ENCODE measurements around the gene WDR90.

The WDR90 gene

GRCh38 chr16:658679-659571 lies 9.8 kb downstream of the WDR90 start:
- Mint-ChIP-seq H3K4me1 (ENCODE audit: low read depth) (peaks cover 5% of the 10 kb centered on the region), H3K27ac (no peak overlapping the region)
- DNase-seq, result no peak

DNA sequence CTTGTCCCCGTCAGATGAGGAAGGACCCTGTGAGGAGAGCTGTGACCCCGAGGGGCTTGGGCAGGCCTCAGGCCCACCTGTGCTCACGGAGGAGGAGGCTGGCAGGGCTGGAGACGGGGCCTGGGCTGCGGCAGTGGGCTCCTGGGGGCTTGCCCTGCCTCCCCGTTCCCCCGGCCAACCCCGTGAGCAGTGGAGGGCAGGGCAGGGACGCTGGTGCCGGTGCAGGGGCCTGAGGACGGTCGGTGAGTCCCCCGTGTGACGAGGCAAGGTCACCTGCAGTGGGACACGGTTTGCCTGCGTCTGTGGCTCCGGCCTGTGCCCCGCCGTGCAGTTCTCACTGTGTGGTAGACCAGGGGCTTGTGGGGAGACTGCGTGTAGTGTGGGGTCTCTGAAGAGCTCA lies 10.5 kb downstream of the WDR90 start:
- DNase-seq, result no peak
- no peak overlapping the region for H3K27ac Mint-ChIP-seq
- H3K4me3 Mint-ChIP-seq, result no peak overlapping the region
- no peaks in the 10 kb centered on the region for H3K27me3 Mint-ChIP-seq
- no peaks in the 10 kb centered on the region for H3K9me3 Mint-ChIP-seq
- H3K4me1 Mint-ChIP-seq (ENCODE audit: low read depth), result peaks cover 5% of the 10 kb centered on the region
- peaks cover 38% of the 10 kb centered on the region for H3K36me3 Mint-ChIP-seq (ENCODE audit: low read depth)

More at GRCh38 chr16:658679-659571, 9.8 kb downstream of the WDR90 start:
- Mint-ChIP-seq H3K36me3 (ENCODE audit: low read depth) (peaks cover 38% of the 10 kb centered on the region), H3K27me3 (no peaks in the 10 kb centered on the region), H3K9me3 (no peaks in the 10 kb centered on the region), H3K4me3 (no peak overlapping the region)

DNA sequence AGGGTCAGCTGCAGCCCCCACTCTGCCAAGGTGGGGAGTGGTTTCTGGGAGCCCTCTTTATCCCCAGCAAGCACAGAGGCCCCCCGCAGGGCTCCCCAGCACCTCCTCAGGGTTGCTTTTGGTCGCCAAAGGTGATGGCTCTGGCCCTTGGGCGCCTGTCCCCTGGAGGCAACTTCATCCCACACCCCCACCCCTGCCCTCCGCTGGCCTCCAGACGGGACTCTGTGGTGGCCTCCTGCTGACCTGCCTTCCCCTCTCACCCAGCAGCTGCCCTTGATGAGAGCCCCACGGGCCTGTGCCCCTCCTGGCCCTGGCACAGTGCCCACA lies 10.9 kb downstream of the WDR90 start:
- DNase-seq, result no peak
- peaks cover 38% of the 10 kb centered on the region for H3K36me3 Mint-ChIP-seq (ENCODE audit: low read depth)
- peaks cover 5% of the 10 kb centered on the region for H3K4me1 Mint-ChIP-seq (ENCODE audit: low read depth)
- no peaks in the 10 kb centered on the region for H3K27me3 Mint-ChIP-seq
- no peak overlapping the region for H3K27ac Mint-ChIP-seq
- no peaks in the 10 kb centered on the region for H3K9me3 Mint-ChIP-seq
- no peak overlapping the region for H3K4me3 Mint-ChIP-seq

DNA sequence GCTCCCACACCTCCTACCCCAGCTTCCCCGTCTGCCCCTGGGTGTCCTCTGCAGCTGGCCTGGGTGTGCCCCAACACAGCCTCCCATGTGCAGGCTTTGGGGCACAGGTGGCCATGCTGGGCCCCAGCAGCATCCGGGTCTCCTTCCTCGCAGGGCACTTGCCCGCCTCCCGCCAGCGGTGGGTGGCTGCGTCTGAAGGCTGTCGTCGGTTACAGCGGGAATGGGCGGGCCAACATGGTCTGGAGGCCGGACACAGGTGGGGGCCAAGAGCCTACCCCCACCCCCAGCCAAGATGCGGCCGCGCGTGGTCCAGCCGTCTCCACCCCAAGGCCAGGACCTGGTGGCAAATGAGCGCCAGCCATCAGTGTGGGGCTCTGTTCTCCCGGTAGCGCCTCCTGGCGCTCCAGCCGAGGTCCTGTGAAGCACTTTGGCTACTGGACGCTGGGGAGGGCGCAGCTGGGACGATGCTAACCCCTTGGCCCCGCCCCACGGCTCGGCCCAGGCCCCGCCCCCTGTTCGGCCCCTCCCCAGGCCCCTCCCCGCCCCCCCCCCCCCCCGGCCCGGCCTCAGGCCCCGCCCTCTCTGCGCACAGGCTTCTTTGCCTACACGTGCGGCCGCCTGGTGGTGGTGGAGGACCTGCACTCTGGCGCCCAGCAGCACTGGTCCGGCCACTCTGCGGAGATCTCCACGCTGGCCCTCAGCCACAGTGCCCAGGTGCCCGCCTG lies 11.5 kb downstream of the WDR90 start:
- Mint-ChIP-seq H3K4me1 (ENCODE audit: low read depth) (peaks cover 5% of the 10 kb centered on the region), H3K27ac (peak overlapping the region; percentile 71), H3K27me3 (no peaks in the 10 kb centered on the region), H3K9me3 (no peaks in the 10 kb centered on the region), H3K36me3 (ENCODE audit: low read depth) (peaks cover 36% of the 10 kb centered on the region), H3K4me3 (peak overlapping the region; percentile 10)
- peak; percentile 75 for DNase-seq

- peak overlapping the region; percentile 71 for H3K27ac Mint-ChIP-seq
- no peak for DNase-seq
- no peaks in the 10 kb centered on the region for H3K9me3 Mint-ChIP-seq
- peaks cover 39% of the 10 kb centered on the region for H3K36me3 Mint-ChIP-seq (ENCODE audit: low read depth)
- H3K4me3 Mint-ChIP-seq, result peak overlapping the region; percentile 10
- H3K27me3 Mint-ChIP-seq, result no peaks in the 10 kb centered on the region
- peaks cover 5% of the 10 kb centered on the region for H3K4me1 Mint-ChIP-seq (ENCODE audit: low read depth)
Measured at GRCh38 chr16:661184-661821, 12.1 kb downstream of the WDR90 start.

- Mint-ChIP-seq H3K9me3 (no peaks in the 10 kb centered on the region), H3K36me3 (ENCODE audit: low read depth) (peaks cover 40% of the 10 kb centered on the region)
Measured at GRCh38 chr16:662095-662494, 12.9 kb downstream of the WDR90 start.

GRCh38 chr16:662597-662996 lies 13.4 kb downstream of the WDR90 start:
- no peak for DNase-seq
- Mint-ChIP-seq H3K27ac (no peak overlapping the region), H3K4me3 (no peak overlapping the region), H3K4me1 (ENCODE audit: low read depth) (peaks cover 13% of the 10 kb centered on the region), H3K27me3 (no peaks in the 10 kb centered on the region), H3K36me3 (ENCODE audit: low read depth) (peaks cover 44% of the 10 kb centered on the region), H3K9me3 (no peaks in the 10 kb centered on the region)

More at GRCh38 chr16:662095-662494, 12.9 kb downstream of the WDR90 start:
- no peaks in the 10 kb centered on the region for H3K27me3 Mint-ChIP-seq
- H3K4me3 Mint-ChIP-seq, result no peak overlapping the region
- H3K27ac Mint-ChIP-seq, result no peak overlapping the region
- H3K4me1 Mint-ChIP-seq (ENCODE audit: low read depth), result peaks cover 8% of the 10 kb centered on the region
- no peak for DNase-seq

DNA sequence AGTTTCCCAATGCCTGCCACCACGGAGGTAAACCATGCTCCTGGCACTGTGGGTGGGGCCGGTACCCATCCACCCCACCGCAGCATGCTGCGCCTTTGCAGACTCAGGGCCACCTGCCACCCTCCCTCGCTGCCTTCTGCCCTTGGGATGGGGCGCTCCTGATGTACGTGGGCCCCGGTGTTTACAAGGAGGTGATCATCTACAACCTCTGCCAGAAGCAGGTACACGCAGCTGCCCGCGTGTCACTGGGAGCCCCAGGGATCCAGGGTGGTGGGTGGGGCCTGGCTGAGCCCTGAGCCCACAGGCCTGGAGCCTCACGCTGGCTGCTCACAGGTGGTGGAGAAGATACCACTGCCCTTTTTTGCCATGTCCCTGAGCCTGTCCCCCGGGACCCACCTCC lies 17.4 kb downstream of the WDR90 start:
- Mint-ChIP-seq H3K36me3 (ENCODE audit: low read depth) (peaks cover 60% of the 10 kb centered on the region), H3K27me3 (no peaks in the 10 kb centered on the region), H3K4me3 (no peak overlapping the region), H3K4me1 (ENCODE audit: low read depth) (peaks cover 18% of the 10 kb centered on the region), H3K27ac (no peak overlapping the region), H3K9me3 (no peaks in the 10 kb centered on the region)
- no peak for DNase-seq

GRCh38 chr16:667113-667779 lies 18.1 kb downstream of the WDR90 start:
- H3K27me3 Mint-ChIP-seq, result no peaks in the 10 kb centered on the region
- H3K36me3 Mint-ChIP-seq (ENCODE audit: low read depth), result peaks cover 62% of the 10 kb centered on the region
- H3K4me3 Mint-ChIP-seq, result peak overlapping the region; percentile 82
- H3K9me3 Mint-ChIP-seq, result no peaks in the 10 kb centered on the region
- no peak for DNase-seq
- H3K27ac Mint-ChIP-seq, result peak overlapping the region; percentile 88
- H3K4me1 Mint-ChIP-seq (ENCODE audit: low read depth), result peaks cover 18% of the 10 kb centered on the region

DNA sequence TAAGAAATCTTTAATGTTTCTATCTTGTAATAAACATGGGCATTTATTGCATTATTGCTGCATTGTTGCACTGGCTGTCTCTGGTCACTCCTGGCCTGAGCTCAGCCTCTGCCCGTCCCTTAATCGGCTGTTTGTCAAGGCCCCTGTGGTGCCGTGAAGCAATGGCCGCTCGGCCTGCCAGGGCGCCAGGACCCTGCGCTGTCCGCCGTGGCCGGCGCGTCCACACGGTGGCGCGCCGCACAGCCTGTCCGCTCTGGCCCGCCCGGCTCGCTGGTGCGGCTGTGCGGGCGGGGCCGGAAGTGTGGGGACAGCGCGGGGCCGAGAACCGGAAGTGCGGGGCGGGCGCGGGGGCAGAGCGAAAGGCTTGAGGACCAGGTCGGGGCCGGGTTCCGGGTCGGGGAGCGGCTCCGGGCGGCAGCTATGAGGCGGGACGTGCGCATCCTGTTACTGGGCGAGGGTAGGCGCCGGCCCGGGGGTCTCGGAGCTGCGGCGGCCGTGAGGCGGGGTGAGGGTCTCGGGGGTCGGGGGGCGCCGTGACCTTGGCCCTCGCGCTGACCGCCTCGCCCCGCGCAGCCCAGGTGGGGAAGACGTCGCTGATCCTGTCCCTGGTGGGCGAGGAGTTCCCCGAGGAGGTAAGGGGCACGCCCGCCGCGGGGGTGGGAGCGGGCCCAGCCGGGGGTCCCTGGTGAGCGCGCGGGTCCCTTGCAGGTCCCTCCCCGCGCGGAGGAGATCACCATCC lies 18.8 kb downstream of the WDR90 start, which contains the start of gene RHOT2:
TSS of gene RHOT2 (plus strand) at position 353 of the 739 bp plus-strand sequence. CDS start at position 421, 68 bp downstream.
- H3K4me1 Mint-ChIP-seq (ENCODE audit: low read depth), result peaks cover 18% of the 10 kb centered on the region
- H3K36me3 Mint-ChIP-seq (ENCODE audit: low read depth), result peaks cover 60% of the 10 kb centered on the region
- peak within 1 kb of the TSS; percentile 82 for H3K4me3 Mint-ChIP-seq
- peak within 1 kb of the TSS; percentile 88 for H3K27ac Mint-ChIP-seq
- no peaks in the 10 kb centered on the region for H3K9me3 Mint-ChIP-seq
- H3K27me3 Mint-ChIP-seq, result no peaks in the 10 kb centered on the region
- peak; percentile 97 for DNase-seq

DNA sequence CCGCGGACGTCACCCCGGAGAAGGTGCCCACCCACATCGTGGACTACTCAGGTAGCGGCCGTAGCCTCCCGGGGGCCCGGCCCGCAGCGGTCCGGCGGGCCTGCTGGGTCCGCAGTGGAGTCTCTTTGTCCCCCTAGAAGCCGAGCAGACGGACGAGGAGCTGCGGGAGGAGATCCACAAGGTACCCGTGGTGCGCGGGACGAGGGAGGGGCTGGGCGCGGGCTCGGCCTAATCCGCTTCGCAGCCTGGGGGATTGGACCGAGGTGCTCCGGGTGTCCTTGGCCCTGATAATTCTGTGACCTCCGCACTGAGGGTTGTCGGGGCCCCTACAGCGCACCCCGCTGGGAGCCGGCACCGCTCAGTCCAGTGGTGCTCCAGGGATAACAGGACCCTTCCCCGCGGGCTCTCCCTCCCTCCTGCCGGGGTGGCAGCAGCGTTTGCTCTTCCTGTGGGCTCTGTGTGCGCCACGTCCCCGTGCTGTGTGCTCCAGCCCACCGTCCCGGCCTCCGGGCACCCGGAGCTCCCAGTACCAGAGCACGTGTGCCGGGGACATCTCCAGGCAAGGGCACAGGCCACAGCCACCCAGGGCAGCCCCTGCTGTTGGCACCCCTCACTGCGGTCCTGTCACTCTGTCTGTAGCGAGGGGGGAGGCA lies 19.5 kb downstream of the WDR90 start:
- Mint-ChIP-seq H3K36me3 (ENCODE audit: low read depth) (peaks cover 60% of the 10 kb centered on the region), H3K27ac (peak overlapping the region; percentile 68), H3K4me1 (ENCODE audit: low read depth) (peaks cover 18% of the 10 kb centered on the region), H3K4me3 (peak overlapping the region; percentile 82), H3K27me3 (no peaks in the 10 kb centered on the region), H3K9me3 (no peaks in the 10 kb centered on the region)
- DNase-seq, result peak; percentile 50

GRCh38 chr16:669666-670065 lies 20.5 kb downstream of the WDR90 start:
- DNase-seq, result no peak
- H3K9me3 Mint-ChIP-seq, result no peaks in the 10 kb centered on the region
- H3K36me3 Mint-ChIP-seq (ENCODE audit: low read depth), result peaks cover 63% of the 10 kb centered on the region
- no peaks in the 10 kb centered on the region for H3K27me3 Mint-ChIP-seq
- peak overlapping the region; percentile 75 for H3K27ac Mint-ChIP-seq
- peak overlapping the region; percentile 82 for H3K4me3 Mint-ChIP-seq
- peaks cover 18% of the 10 kb centered on the region for H3K4me1 Mint-ChIP-seq (ENCODE audit: low read depth)
